Epithelial cell of proximal tubule (primary cell): Measurements from ENCODE around the gene PEAK1. TPM values are rescaled to one million over a fixed set of nuclear protein-coding genes. Genes with fewer than 3 reads are reported as not detected.

Experiments used
- DNase-seq: peaks from one replicate; pipeline ENCODE4 v3.0.0-alpha.2; 2011; ENCODE audit warnings: low read depth
- H3K4me3 ChIP-seq: 2 replicates; pipeline ENCODE4 v1.5.1; 2011; ENCODE audit warnings: low read depth, mild to moderate bottlenecking, low read length
- total RNA-seq: library from RNA; depleted of rRNA; stranded (reverse); fragments of >200 nt; gene quantifications from 2 replicates; pipeline ENCODE4 v1.2.3, GENCODE V29; 2015
- TF ChIP-seq, protein P1 (sequence below): conservative IDR thresholded peaks from 2 replicates; pipeline ENCODE4 v1.5.1; 2012; ENCODE audit warnings: low read depth, mild to moderate bottlenecking, low read length

Gene PEAK1
- total RNA-seq, 1 donor from 2014 or later = 8.1 TPM

DNA sequence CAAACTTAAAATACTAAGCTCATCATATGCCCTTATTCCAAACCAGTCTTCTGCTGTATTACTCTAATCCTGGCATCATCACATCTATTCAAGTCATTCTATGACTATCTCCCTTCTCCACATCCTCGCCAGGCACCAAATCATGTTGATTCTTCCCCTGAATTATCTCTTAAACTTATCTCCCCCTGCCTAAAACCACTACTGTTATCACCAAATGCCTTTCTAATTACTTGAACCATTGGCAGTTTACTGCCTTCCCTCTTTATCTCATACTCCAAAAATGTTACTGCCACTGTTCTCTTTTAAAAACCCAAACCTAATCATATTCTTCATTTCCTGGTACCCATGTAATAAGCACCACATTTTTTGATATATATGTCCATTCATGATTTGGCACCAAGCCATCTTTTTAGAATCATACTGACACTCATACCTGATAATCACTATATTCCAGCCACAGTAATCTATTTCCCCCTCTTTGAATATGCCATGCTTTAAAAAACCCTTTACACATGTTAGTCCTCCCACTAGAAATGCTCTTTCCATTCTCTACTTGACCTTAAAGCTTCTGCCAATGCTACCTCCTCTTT lies 126.8 kb downstream of the PEAK1 start:
- TF ChIP-seq, protein P1, sequence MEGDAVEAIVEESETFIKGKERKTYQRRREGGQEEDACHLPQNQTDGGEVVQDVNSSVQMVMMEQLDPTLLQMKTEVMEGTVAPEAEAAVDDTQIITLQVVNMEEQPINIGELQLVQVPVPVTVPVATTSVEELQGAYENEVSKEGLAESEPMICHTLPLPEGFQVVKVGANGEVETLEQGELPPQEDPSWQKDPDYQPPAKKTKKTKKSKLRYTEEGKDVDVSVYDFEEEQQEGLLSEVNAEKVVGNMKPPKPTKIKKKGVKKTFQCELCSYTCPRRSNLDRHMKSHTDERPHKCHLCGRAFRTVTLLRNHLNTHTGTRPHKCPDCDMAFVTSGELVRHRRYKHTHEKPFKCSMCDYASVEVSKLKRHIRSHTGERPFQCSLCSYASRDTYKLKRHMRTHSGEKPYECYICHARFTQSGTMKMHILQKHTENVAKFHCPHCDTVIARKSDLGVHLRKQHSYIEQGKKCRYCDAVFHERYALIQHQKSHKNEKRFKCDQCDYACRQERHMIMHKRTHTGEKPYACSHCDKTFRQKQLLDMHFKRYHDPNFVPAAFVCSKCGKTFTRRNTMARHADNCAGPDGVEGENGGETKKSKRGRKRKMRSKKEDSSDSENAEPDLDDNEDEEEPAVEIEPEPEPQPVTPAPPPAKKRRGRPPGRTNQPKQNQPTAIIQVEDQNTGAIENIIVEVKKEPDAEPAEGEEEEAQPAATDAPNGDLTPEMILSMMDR = no peak
- DNase-seq = no peak
- H3K4me3 ChIP-seq = no peak overlapping the region

DNA sequence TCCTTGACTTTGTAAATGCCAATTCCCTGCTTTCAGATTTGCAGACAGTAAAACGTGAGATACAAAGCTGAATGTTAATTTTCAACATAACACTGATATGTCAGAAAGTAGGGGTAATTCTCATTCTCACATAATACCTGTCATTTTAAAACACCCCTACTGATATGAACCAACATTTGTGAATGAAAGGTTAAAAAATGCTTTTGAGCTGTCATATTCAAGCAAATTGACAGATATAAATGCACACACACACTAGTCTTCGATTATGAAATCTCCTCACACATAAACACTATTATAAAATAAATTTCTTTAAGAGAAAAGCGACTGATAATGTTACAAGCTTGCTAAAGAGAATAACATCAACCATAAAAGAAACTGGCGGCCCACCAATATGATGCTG lies 128.8 kb downstream of the PEAK1 start:
- no peak overlapping the region for H3K4me3 ChIP-seq
- no peak for DNase-seq
- TF ChIP-seq, protein P1 = no peak

GRCh38 chr15:77287385-77287784 lies 132.5 kb downstream of the PEAK1 start:
- TF ChIP-seq, protein P1 = no peak
- no peak for DNase-seq
- H3K4me3 ChIP-seq = no peak overlapping the region

- TF ChIP-seq, protein P1 = no peak
- no peak overlapping the region for H3K4me3 ChIP-seq
Measured at GRCh38 chr15:77285057-77285997, 134.6 kb downstream of the PEAK1 start.

GRCh38 chr15:77282333-77282732 lies 137.6 kb downstream of the PEAK1 start:
- no peak overlapping the region for H3K4me3 ChIP-seq
- TF ChIP-seq, protein P1 = no peak
- no peak for DNase-seq

More at GRCh38 chr15:77285057-77285997, 134.6 kb downstream of the PEAK1 start:
- no peak for DNase-seq

DNA sequence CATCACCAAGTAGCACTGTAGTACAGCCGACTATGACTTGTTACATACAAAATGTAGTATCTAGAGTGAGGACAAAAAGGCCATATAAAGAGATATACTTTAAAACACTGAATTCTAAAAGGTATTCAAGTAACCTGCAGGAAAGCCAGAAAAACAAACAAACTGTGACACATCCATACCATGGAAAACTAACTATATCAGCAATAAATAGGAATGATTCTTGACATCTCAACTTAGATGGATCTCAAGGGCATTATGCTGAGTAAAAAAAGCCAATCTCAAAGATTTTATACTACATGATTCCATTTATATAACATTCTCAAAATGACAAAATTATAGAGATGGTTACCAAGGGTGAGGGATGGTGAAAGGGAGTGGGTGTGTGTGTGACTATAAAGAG lies 143.0 kb downstream of the PEAK1 start:
- H3K4me3 ChIP-seq = no peak overlapping the region
- no peak for DNase-seq
- TF ChIP-seq, protein P1 = no peak
